Brain microvascular endothelial cell (primary cell): ENCODE data around the gene TAS2R9.

Experiments used
- DNase-seq: peaks from one replicate; pipeline ENCODE4 v3.0.0-alpha.2; 2020
- H3K27ac ChIP-seq: fragments of 250-450 bp; sonication (Bioruptor Pico); 2 replicates; pipeline ENCODE4 v1.5.1; 2020; ENCODE audit warnings: mild to moderate bottlenecking, moderate library complexity
- H3K27me3 ChIP-seq: fragments of 250-450 bp; sonication (Bioruptor Pico); replicated peaks from 2 replicates; pipeline ENCODE4 v1.5.1; 2020; ENCODE audit warnings: mild to moderate bottlenecking
- H3K36me3 ChIP-seq: fragments of 250-450 bp; sonication (Bioruptor Pico); replicated peaks from 2 replicates; pipeline ENCODE4 v1.5.1; 2020; ENCODE audit warnings: mild to moderate bottlenecking
- H3K4me3 ChIP-seq: 2 replicates; pipeline ENCODE4 v1.5.1; 2011; ENCODE audit warnings: low read depth, mild to moderate bottlenecking, control low read depth, low read length, moderate library complexity
- in situ Hi-C: cut with HindIII; loops from 2 replicates; pipeline ENCODE4 v1.10.0; 2017; ENCODE audit warnings: low sequenced_read_pairs, low pct_ligation_motif_present
- TF ChIP-seq, protein P1 (sequence below): IDR thresholded peaks from 2 replicates; pipeline ENCODE4 v1.5.1; 2011; ENCODE audit warnings: low read depth, mild to moderate bottlenecking, moderate library complexity, low read length, control low read depth, inconsistent platforms; ENCODE audit errors: missing control alignments

Gene TAS2R9, protein sequence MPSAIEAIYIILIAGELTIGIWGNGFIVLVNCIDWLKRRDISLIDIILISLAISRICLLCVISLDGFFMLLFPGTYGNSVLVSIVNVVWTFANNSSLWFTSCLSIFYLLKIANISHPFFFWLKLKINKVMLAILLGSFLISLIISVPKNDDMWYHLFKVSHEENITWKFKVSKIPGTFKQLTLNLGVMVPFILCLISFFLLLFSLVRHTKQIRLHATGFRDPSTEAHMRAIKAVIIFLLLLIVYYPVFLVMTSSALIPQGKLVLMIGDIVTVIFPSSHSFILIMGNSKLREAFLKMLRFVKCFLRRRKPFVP

DNA sequence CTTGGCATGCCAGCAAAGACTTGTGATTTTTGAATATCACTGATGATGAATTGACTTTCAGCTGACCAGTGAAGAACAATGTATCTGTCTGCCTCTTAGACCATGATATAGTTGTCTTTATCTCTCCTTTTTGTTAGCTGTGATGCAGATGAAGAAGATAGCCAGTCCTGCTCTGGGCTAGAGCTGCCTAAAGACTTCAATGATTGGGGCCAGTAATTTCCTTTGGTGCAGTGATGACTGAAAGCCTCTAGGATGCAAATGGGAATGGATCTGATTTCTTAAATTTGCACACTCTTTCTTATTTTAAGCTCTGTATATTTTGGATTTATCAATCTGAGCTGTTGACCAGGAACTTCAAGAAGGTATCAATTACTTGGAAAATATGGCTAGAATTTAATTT lies at the start of gene TAS2R9:
Gene TAS2R9 (minus strand): TSS at position 101 of the 400 bp plus-strand sequence. CDS start 93 bp downstream, at position 8.
- in situ Hi-C loops: no loop called here
- TF ChIP-seq, protein P1, sequence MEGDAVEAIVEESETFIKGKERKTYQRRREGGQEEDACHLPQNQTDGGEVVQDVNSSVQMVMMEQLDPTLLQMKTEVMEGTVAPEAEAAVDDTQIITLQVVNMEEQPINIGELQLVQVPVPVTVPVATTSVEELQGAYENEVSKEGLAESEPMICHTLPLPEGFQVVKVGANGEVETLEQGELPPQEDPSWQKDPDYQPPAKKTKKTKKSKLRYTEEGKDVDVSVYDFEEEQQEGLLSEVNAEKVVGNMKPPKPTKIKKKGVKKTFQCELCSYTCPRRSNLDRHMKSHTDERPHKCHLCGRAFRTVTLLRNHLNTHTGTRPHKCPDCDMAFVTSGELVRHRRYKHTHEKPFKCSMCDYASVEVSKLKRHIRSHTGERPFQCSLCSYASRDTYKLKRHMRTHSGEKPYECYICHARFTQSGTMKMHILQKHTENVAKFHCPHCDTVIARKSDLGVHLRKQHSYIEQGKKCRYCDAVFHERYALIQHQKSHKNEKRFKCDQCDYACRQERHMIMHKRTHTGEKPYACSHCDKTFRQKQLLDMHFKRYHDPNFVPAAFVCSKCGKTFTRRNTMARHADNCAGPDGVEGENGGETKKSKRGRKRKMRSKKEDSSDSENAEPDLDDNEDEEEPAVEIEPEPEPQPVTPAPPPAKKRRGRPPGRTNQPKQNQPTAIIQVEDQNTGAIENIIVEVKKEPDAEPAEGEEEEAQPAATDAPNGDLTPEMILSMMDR: no peak
- Histone ChIP-seq H3K27ac (no peak within 1 kb of the TSS), H3K27me3 (no peaks in the 10 kb centered on the region), H3K4me3 (no peak within 1 kb of the TSS), H3K36me3 (no peaks in the 10 kb centered on the region)
- DNase-seq: no peak

DNA sequence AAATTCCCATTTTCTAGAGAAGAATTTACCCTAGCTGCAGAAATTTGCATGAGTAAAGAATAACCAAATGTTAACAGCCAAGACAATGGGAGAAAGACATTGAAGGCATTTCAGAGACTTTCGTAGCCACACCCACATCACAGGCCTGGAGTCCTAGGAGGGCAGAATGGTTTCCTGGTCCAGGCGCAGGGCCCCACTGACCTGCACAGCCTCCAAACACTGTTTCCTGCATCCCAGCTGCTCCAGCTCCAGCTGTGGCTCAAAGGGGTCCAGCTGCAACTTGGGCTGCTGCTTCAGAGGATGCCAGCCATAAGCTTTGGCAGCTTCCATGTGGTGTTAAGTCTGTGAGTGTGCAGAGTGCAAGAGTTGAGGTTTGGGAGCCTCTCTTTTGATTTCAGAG lies 45.8 kb upstream of the TAS2R9 start:
- in situ Hi-C loops: no loop called here
- TF ChIP-seq, protein P1: no peak

DNA sequence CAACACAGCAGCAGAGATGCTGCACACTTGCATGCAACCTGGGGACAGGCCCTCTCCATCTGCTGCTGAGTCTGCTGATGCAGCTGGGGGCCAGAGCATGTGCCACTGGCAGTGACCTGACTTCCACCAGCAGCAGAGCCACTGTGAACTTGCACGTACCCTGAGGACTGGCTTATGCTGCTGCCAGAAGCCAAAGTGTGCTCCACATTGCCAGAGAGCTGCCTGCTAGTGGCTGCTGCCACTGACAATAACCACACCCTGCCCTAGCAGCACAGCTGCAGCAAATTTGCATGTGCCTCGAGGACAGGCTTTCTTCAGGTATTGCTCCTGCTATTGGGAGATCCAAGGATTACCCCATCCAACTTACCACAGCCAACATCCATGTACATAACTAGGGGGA lies 43.8 kb upstream of the TAS2R9 start:
- DNase-seq: no peak
- TF ChIP-seq, protein P1: no peak

More for the DNA sequence above, 45.8 kb upstream of the TAS2R9 start:
- Histone ChIP-seq H3K27me3 (no peaks in the 10 kb centered on the region), H3K36me3 (no peaks in the 10 kb centered on the region), H3K4me3 (no peak overlapping the region), H3K27ac (no peak overlapping the region)
- DNase-seq: no peak

DNA sequence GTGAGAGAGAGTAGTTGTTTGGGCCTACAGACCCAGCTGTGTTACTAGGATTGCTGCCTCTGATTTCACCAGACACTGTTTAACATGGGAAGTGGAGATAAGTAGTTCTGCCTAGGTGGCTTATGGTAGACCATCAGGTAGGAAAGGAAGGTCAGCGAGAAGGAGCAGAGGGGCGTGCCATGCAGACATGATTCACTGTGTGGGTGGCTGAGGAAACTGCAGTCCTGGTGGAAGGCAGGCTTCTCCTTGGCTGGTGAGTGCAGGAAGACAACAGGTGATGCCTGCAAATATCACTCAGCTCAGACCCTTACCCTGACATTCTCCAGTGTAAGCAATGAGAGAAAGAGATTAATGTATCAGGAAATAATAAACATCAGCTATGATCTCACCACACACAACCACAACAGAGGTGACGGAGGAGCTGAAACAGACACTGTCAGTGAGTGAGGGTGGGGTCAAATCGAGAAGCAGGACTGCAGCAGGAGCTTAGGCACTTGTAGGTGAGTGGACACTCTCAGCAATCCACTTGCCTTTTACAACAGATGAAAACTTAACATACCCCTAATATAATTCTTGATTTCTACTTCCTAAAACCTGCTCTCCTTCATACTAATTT lies 41.4 kb upstream of the TAS2R9 start:
- Histone ChIP-seq H3K4me3 (no peak overlapping the region), H3K36me3 (no peaks in the 10 kb centered on the region), H3K27ac (no peak overlapping the region), H3K27me3 (no peaks in the 10 kb centered on the region)
- in situ Hi-C loops: no loop called here
- TF ChIP-seq, protein P1: no peak
- DNase-seq: no peak

More for the DNA sequence above, 43.8 kb upstream of the TAS2R9 start:
- no peaks in the 10 kb centered on the region for H3K27me3 ChIP-seq
- no peak overlapping the region for H3K27ac ChIP-seq
- H3K36me3 ChIP-seq: no peaks in the 10 kb centered on the region
- no peak overlapping the region for H3K4me3 ChIP-seq
- in situ Hi-C loops: no loop called here

DNA sequence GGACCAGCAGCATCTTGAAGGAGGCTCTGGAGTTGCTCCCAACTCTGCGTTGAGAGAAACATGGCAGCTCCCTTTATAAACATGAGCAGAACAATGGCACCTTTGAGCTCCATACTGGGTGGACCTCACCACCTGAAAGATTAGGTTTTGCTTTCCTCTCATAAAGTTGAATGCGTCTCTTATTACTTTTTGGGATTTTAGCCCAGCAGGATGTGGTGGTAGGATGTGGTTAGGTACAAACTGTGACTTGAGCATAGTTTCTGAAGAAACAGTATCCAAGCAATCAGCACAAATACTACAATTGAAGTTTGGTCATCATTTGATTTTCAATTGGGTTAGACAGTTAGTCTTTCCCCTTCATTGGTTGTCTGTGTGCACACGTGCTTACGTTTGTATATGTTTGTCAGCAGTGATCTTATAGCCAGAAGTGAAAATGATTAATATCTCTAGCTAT lies 39.5 kb upstream of the TAS2R9 start, which contains the start of gene PRR4:
Gene PRR4 (minus strand): TSS at position 51 of the 454 bp plus-strand sequence. CDS start 38 bp downstream, at position 13.
- H3K4me3 ChIP-seq: no peak within 1 kb of the TSS
- no peak for DNase-seq
- TF ChIP-seq, protein P1: no peak
- in situ Hi-C loops: no loop called here
- H3K27me3 ChIP-seq: no peaks in the 10 kb centered on the region
- H3K27ac ChIP-seq: no peak within 1 kb of the TSS
- H3K36me3 ChIP-seq: no peaks in the 10 kb centered on the region
